OCI-LY1 (cell line): ENCODE measurements around the gene VAV3.

Experiments used
- H2AFZ ChIP-seq: fragments of 200-600 bp; sonication (generic), shearing (Covaris generic); 2 replicates; pipeline ENCODE4 v1.6.0; 2014; ENCODE audit warnings: antibody characterized with exemption, mild to moderate bottlenecking, low read length
- H3F3A ChIP-seq: fragments of 200-600 bp; sonication (generic), shearing (Covaris generic); 2 replicates; pipeline ENCODE4 v1.6.0; 2014; ENCODE audit warnings: mild to moderate bottlenecking, antibody characterized with exemption, low read length, moderate library complexity; ENCODE audit not compliant: insufficient read depth
- H3K27ac ChIP-seq: fragments of 200-600 bp; sonication (generic); 2 replicates; pipeline ENCODE4 v1.5.1; 2014; ENCODE audit warnings: low read length, mixed run types, mild to moderate bottlenecking, low read depth; ENCODE audit not compliant: poor library complexity, severe bottlenecking
- H3K27me3 ChIP-seq: fragments of 200-600 bp; sonication (generic); 2 replicates; pipeline ENCODE4 v1.6.0; 2014; ENCODE audit warnings: antibody characterized with exemption, mild to moderate bottlenecking, low read length, moderate library complexity; ENCODE audit not compliant: insufficient read depth
- H3K36me3 ChIP-seq: fragments of 200-600 bp; sonication (generic); 2 replicates; pipeline ENCODE4 v1.6.1; 2014; ENCODE audit warnings: mild to moderate bottlenecking, antibody characterized with exemption, low read length, moderate library complexity, mixed read lengths; ENCODE audit not compliant: insufficient read depth
- H3K4me1 ChIP-seq: fragments of 200-600 bp; sonication (generic); 2 replicates; pipeline ENCODE4 v1.5.1; 2014; ENCODE audit warnings: mild to moderate bottlenecking, low read length, moderate library complexity; ENCODE audit not compliant: insufficient read depth, severe bottlenecking
- H3K4me2 ChIP-seq: fragments of 200-600 bp; sonication (generic), shearing (Covaris generic); 2 replicates; pipeline ENCODE4 v1.6.1; 2014; ENCODE audit warnings: low read length
- H3K4me3 ChIP-seq: fragments of 200-600 bp; sonication (generic); 2 replicates; pipeline ENCODE4 v1.5.1; 2014; ENCODE audit warnings: low read length, low read depth, mild to moderate bottlenecking, mixed read lengths; ENCODE audit not compliant: poor library complexity, severe bottlenecking
- H3K79me2 ChIP-seq: fragments of 200-600 bp; shearing (Covaris generic); 2 replicates; pipeline ENCODE4 v1.6.1; 2016; ENCODE audit warnings: mixed run types, low read length, mixed read lengths; ENCODE audit not compliant: insufficient read depth
- H3K9ac ChIP-seq: fragments of 200-600 bp; sonication (generic), shearing (Covaris generic); 2 replicates; pipeline ENCODE4 v1.6.1; 2014; ENCODE audit warnings: mild to moderate bottlenecking, low read length, mixed read lengths
- H3K9me2 ChIP-seq: fragments of 200-600 bp; sonication (generic), shearing (Covaris generic); 2 replicates; pipeline ENCODE4 v1.6.1; 2014; ENCODE audit warnings: low read depth, mild to moderate bottlenecking, low read length, mixed read lengths
- H3K9me3 ChIP-seq: fragments of 200-600 bp; shearing (Covaris generic); 2 replicates; pipeline ENCODE4 v1.6.1; 2014; ENCODE audit warnings: low read length, mixed read lengths
- H4K20me1 ChIP-seq: fragments of 200-600 bp; sonication (generic), shearing (Covaris generic); 2 replicates; pipeline ENCODE4 v1.6.0; 2016; ENCODE audit warnings: mild to moderate bottlenecking, low read length; ENCODE audit not compliant: insufficient read depth
- CTCF ChIP-seq: fragments of 200-600 bp; sonication (generic), shearing (Covaris generic); IDR thresholded peaks from 2 replicates; pipeline ENCODE4 v1.5.1; 2017; ENCODE audit warnings: mild to moderate bottlenecking, antibody characterized with exemption, low read length, moderate library complexity, mixed read lengths
- EZH2 ChIP-seq: fragments of 200-600 bp; sonication (generic), shearing (Covaris generic); IDR thresholded peaks from 2 replicates; pipeline ENCODE4 v1.8.0; 2017; ENCODE audit warnings: borderline replicate concordance, mixed run types, mild to moderate bottlenecking, antibody characterized with exemption, low read length, moderate library complexity, mixed read lengths

VAV3 gene

GRCh38 chr1:107590900-107591622 lies 373.9 kb downstream of the VAV3 start:
- H3F3A ChIP-seq = no peaks in the 10 kb centered on the region
- H3K9me3 ChIP-seq = no peaks in the 10 kb centered on the region
- H4K20me1 ChIP-seq = no peaks in the 10 kb centered on the region
- no peak overlapping the region for H3K9ac ChIP-seq
- TF ChIP-seq CTCF (no peak), EZH2 (no peak)
- H3K79me2 ChIP-seq = no peaks in the 10 kb centered on the region
- no peak overlapping the region for H3K4me3 ChIP-seq
- H3K4me2 ChIP-seq = no peak overlapping the region
- no peak overlapping the region for H3K27ac ChIP-seq
- no peaks in the 10 kb centered on the region for H3K27me3 ChIP-seq
- H3K9me2 ChIP-seq = no peaks in the 10 kb centered on the region
- H2AFZ ChIP-seq = no peak overlapping the region
- no peaks in the 10 kb centered on the region for H3K36me3 ChIP-seq
- H3K4me1 ChIP-seq = no peaks in the 10 kb centered on the region

- no peak overlapping the region for H3K4me2 ChIP-seq
- H3K9ac ChIP-seq = no peak overlapping the region
- H3K36me3 ChIP-seq = no peaks in the 10 kb centered on the region
- TF ChIP-seq CTCF = no peak
- no peak for TF ChIP-seq EZH2
- no peak overlapping the region for H3K27ac ChIP-seq
- no peaks in the 10 kb centered on the region for H3K79me2 ChIP-seq
- no peaks in the 10 kb centered on the region for H3F3A ChIP-seq
- no peaks in the 10 kb centered on the region for H3K4me1 ChIP-seq
- no peaks in the 10 kb centered on the region for H4K20me1 ChIP-seq
- H3K4me3 ChIP-seq = no peak overlapping the region
- no peaks in the 10 kb centered on the region for H3K9me3 ChIP-seq
- H3K27me3 ChIP-seq = no peaks in the 10 kb centered on the region
- H3K9me2 ChIP-seq = no peaks in the 10 kb centered on the region
- H2AFZ ChIP-seq = no peak overlapping the region
These were observed 374.9 kb downstream of the VAV3 start for GRCh38 chr1:107590087-107590486.

- Histone ChIP-seq H3F3A (no peaks in the 10 kb centered on the region), H3K79me2 (no peaks in the 10 kb centered on the region), H2AFZ (no peak overlapping the region), H3K4me1 (no peaks in the 10 kb centered on the region), H3K27me3 (no peaks in the 10 kb centered on the region), H3K9me2 (no peaks in the 10 kb centered on the region), H3K27ac (no peak overlapping the region), H3K4me3 (no peak overlapping the region), H4K20me1 (no peaks in the 10 kb centered on the region), H3K9ac (no peak overlapping the region), H3K36me3 (no peaks in the 10 kb centered on the region), H3K9me3 (no peaks in the 10 kb centered on the region), H3K4me2 (no peak overlapping the region)
- TF ChIP-seq CTCF (no peak), EZH2 (no peak)
These were observed 376.7 kb downstream of the VAV3 start for GRCh38 chr1:107588321-107588720.
